Activated CD8-positive, alpha-beta T cell treated with anti-CD3 and anti-CD28 coated beads, Interleukin-2, amount 10 ng/mL, durations not matched to agents 7 days and 5 days (primary cell): Measurements from ENCODE around the gene DMRT1. TPM values are rescaled to one million over a fixed set of nuclear protein-coding genes. Genes with fewer than 3 reads are reported as not detected.

ENCODE experiments used
- ATAC-seq: fragments of 150-1000 bp; cut with Tn5 transposase; one replicate; pipeline ENCODE4 v1.10.0; 2021; ENCODE audit warnings: moderate library complexity
- CTCF ChIA-PET: fragments of 350-600 bp; sonication (Branson Sonifier 250); formaldehyde crosslinking; loops from one replicate; lab custom pipeline; 2021; ENCODE audit warnings: antibody characterized with exemption; lab: Charles Lee
- POLR2A ChIA-PET: fragments of 350-600 bp; sonication (Branson Sonifier 250); formaldehyde crosslinking; loops from one replicate; lab custom pipeline; 2021; ENCODE audit warnings: antibody characterized with exemption; lab: Charles Lee
- DNase-seq: peaks from one replicate; pipeline ENCODE4 v3.0.0-alpha.2; 2020
- H3K27ac Mint-ChIP-seq: one replicate; pipeline ENCODE4 v1.8.0; 2021; ENCODE audit warnings: mild to moderate bottlenecking, mixed read lengths
- H3K27me3 Mint-ChIP-seq: one replicate; pipeline ENCODE4 v1.8.0; 2021; ENCODE audit warnings: low read depth, mixed read lengths
- H3K36me3 Mint-ChIP-seq: one replicate; pipeline ENCODE4 v1.8.0; 2021; ENCODE audit warnings: low read depth, mixed read lengths
- H3K4me1 Mint-ChIP-seq: one replicate; pipeline ENCODE4 v1.8.0; 2021; ENCODE audit warnings: low read depth, mixed read lengths
- H3K4me3 Mint-ChIP-seq: one replicate; pipeline ENCODE4 v1.8.0; 2021; ENCODE audit warnings: mild to moderate bottlenecking, mixed read lengths
- H3K9me3 Mint-ChIP-seq: one replicate; pipeline ENCODE4 v1.8.0; 2022; ENCODE audit warnings: mixed read lengths; ENCODE audit not compliant: insufficient read depth
- total RNA-seq, 2 experiments: library from RNA; stranded (reverse); gene quantifications; one replicate each; pipeline ENCODE4 v1.2.3, GENCODE V29; 2021

DMRT1 gene
- total RNA-seq, 2 experiments from 2014 or later: not detected

DNA sequence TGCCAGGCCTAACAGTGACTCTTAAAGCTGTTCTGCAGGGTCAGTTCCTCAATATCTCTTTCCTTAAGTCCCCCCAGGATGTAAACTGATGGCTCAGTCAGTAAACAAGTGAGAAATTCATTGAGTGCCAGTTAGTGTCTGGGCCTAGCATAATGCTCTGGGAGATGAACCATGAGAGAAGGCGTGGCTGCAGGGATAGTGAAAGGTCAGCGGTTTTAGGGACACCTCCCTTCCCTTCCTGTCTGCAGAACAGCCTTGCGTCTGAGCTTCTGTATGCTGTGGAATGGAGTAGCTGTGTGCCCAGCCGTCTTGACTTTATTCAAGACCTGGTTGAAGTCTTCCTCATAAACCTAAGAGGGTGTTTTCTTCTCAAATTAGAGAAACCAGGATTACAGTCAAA lies 88.2 kb downstream of the DMRT1 start:
- CTCF ChIA-PET: interaction anchor here (0.8 kb wide), 1 partner anchor 36 kb away, joined by 3 read pairs; no protein-coding TSS in a partner anchor
- POLR2A ChIA-PET: no interaction called here

DNA sequence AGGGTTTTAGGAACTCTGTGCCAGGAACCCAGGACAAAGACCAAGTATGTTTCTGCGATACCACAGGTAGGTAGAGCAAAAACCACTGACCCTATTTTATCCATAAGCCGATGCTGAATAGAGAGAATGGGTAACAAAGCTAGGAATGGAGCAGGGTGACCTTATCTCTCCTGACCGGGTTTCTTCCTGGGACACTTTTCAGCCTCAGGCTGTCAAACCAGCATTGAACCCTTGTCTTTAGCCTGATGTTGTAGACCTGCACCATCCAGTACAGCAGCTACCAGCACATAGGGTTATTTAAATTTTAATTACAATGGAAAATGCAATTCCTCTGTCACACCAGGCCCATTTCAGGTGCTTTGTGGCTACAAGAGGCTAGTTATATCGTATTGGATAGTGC lies 91.9 kb downstream of the DMRT1 start:
- H3K27me3 Mint-ChIP-seq: peaks cover 25% of the 10 kb centered on the region
- POLR2A ChIA-PET: no interaction called here
- no peak overlapping the region for H3K4me3 Mint-ChIP-seq
- DNase-seq (no peak), ATAC-seq (no peak)
- CTCF ChIA-PET: no interaction called here
- no peaks in the 10 kb centered on the region for H3K4me1 Mint-ChIP-seq
- no peaks in the 10 kb centered on the region for H3K36me3 Mint-ChIP-seq
- no peak overlapping the region for H3K27ac Mint-ChIP-seq
- no peaks in the 10 kb centered on the region for H3K9me3 Mint-ChIP-seq

More for the DNA sequence above, 88.2 kb downstream of the DMRT1 start:
- H3K27me3 Mint-ChIP-seq: peaks cover 16% of the 10 kb centered on the region
- DNase-seq (no peak), ATAC-seq (no peak)
- H3K36me3 Mint-ChIP-seq: no peaks in the 10 kb centered on the region
- no peak overlapping the region for H3K27ac Mint-ChIP-seq
- H3K4me1 Mint-ChIP-seq: no peaks in the 10 kb centered on the region
- H3K4me3 Mint-ChIP-seq: no peak overlapping the region
- no peaks in the 10 kb centered on the region for H3K9me3 Mint-ChIP-seq

DNA sequence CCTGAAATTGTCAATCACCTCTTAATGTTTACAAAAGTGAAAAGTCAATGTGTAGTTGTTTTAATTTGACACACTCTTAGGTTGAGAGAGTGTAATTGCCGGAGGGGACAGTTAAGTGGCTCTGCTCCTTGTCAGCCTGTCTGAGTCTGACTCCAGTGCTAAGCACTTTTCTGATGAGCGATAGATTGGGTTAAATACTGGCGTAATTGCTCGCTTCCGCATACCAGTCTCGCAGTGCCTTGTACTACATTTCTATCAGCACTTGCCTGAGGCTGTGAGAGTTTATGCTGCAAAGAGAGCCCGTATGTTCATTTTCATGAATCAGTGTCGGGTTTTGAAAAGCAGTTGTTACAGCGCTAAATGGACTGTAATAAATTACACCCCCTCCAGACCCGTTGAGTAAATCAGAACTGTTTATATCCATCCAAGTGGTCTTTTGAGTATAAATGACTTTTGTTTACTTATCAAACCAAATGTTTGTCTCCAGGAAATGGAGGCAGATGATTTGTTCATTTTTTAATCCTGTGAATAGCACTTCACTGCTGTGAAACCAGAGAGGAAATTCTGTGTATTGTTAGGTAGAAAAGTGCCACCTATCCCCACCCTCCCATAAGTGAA lies 94.0 kb downstream of the DMRT1 start:
- Mint-ChIP-seq H3K27me3 (peaks cover 31% of the 10 kb centered on the region), H3K4me1 (no peaks in the 10 kb centered on the region), H3K9me3 (no peaks in the 10 kb centered on the region), H3K27ac (no peak overlapping the region), H3K36me3 (no peaks in the 10 kb centered on the region), H3K4me3 (no peak overlapping the region)
- DNase-seq (no peak), ATAC-seq (no peak)
- POLR2A ChIA-PET: no interaction called here
- CTCF ChIA-PET: no interaction called here

DNA sequence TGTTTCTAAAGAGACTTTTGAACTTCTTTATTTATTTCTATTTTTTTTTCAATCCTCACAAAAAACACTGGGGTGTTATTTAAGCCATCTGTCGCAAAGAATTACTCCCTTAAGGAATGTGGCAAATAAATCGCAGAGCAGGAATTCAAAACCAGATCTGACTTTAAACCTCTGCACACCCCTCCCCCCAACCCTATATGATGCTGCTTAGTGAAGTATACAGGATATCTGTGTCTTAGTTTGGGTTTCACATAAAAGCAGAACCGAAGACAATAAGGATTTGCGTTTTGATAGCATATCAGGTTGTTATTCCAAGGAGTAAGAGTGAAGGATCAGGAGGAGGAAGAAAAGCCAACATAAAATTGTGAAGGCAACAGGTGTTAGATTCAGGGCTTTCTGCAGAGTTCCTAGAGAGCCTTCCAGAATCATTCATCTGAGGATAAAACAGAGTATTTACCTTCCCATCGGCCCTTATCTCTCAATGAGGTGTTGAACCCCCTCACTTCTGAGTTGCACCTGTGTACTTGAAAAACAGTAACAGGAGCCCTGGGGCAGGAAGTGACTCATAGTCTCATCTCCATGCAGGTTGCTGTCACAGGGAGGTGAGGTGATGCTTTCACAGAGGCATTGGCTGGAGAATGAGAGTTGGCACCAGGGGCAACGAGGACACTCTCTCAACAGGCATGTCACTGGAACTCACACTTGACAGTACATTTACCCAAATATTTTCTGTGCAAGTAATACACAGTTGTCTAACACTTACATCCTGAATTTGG lies 101.5 kb downstream of the DMRT1 start:
- no peaks in the 10 kb centered on the region for H3K36me3 Mint-ChIP-seq
- H3K27me3 Mint-ChIP-seq: peaks cover 15% of the 10 kb centered on the region
- no peak overlapping the region for H3K27ac Mint-ChIP-seq
- H3K4me1 Mint-ChIP-seq: no peaks in the 10 kb centered on the region
- CTCF ChIA-PET: no interaction called here
- ATAC-seq: no peak
- no peak overlapping the region for H3K4me3 Mint-ChIP-seq
- no peak for DNase-seq
- H3K9me3 Mint-ChIP-seq: no peaks in the 10 kb centered on the region
- POLR2A ChIA-PET: no interaction called here

DNA sequence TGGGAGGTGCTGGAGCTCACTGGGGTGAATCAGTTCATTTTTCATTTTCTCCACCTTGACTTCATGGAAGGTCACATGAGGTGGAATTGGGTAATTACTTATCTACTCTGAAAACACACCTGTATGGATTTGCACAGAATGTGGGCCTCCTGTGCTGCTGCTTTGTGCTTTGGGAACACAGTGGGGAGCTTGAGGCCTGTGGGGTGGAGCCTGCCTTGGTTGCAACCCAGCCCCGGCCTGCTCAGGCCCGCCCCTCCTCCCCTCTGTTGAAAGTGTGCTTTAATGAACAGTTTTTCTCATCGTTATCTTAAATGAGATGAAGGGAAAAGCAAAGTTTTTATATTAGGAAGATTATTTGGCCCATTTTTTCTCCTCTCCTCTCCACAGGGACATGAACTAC lies 106.5 kb downstream of the DMRT1 start:
- Mint-ChIP-seq H3K27me3 (peaks cover 11% of the 10 kb centered on the region), H3K27ac (no peak overlapping the region), H3K4me1 (no peaks in the 10 kb centered on the region), H3K9me3 (no peaks in the 10 kb centered on the region), H3K36me3 (no peaks in the 10 kb centered on the region), H3K4me3 (no peak overlapping the region)
- ATAC-seq: no peak
- no peak for DNase-seq
- POLR2A ChIA-PET: no interaction called here
- CTCF ChIA-PET: interaction anchor here (1.6 kb wide), 1 partner anchor 21 kb away, joined by 3 read pairs; no protein-coding TSS in a partner anchor

DNA sequence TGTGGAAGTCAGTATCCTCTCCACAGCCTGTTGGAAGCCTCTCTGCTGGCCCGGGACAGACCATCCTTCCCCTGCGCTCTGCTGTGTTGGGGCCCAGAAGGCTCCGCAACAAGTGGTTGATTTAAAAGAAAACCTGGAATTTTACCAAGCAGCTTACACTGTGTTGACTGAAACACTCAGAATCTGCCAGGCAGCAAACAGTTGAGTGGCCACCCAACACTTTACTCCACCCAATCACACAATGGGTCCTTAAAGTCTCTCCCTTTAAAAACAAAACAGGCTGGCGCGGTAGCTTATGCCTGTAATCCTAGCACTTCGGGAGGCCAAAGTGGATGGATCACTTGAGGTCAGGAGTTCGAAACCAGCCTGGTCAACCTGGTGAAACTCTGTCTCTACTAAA lies 107.0 kb downstream of the DMRT1 start:
- Mint-ChIP-seq H3K27me3 (peaks cover 12% of the 10 kb centered on the region), H3K9me3 (no peaks in the 10 kb centered on the region)

DNA sequence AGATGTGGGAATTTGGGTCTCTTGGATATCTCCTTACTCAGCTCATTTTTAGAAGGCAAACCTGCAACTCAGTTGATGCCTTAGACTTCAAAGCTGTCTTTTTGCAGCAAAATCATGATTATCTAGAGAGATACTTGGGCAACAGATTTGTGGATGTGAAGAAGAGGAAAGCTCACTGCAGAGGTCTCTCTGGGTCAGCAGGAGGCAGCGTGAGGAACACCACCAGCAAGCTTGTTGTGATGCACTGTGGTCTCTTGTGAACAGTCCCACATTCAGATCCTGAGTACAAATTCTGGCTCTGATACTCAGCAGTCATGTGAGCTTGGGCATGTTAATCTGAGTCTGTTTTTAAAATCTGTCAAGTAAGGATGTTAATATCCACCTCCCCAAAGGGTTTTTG lies 108.6 kb downstream of the DMRT1 start:
- ChIA-PET POLR2A (no interaction called here), CTCF (interaction anchor here (1.3 to 1.7 kb wide), 2 partner anchors 22 to 55 kb away, joined by 4 read pairs; no protein-coding TSS in a partner anchor)
- Mint-ChIP-seq H3K4me3 (no peak overlapping the region), H3K9me3 (no peaks in the 10 kb centered on the region), H3K27me3 (peaks cover 12% of the 10 kb centered on the region), H3K27ac (no peak overlapping the region), H3K36me3 (no peaks in the 10 kb centered on the region), H3K4me1 (no peaks in the 10 kb centered on the region)
- DNase-seq (no peak), ATAC-seq (no peak)

More for the DNA sequence above, 107.0 kb downstream of the DMRT1 start:
- DNase-seq (no peak), ATAC-seq (no peak)
- Mint-ChIP-seq H3K4me3 (no peak overlapping the region), H3K4me1 (no peaks in the 10 kb centered on the region), H3K36me3 (no peaks in the 10 kb centered on the region), H3K27ac (no peak overlapping the region)
- ChIA-PET CTCF (no interaction called here), POLR2A (no interaction called here)

DNA sequence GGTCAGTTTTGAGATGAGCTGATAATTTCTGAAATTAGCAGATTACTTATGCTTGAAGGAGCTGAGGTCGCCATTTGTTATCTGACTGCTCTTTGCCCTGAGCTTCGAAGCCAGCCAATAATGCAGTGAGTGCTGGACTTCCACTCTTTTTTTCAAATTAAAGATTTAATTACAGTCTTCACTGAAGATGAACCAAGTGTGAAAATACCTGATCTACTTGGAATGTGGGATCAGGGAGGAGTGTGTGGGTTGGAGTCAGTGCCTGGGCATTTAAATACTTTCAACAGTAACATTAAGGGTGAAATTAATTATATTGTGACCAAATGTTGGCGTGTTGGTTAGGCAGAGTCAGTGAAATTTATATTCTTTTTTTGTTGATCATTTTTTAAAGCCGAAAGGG lies 111.0 kb downstream of the DMRT1 start:
- no peak overlapping the region for H3K27ac Mint-ChIP-seq
- peaks cover 12% of the 10 kb centered on the region for H3K27me3 Mint-ChIP-seq
- H3K4me3 Mint-ChIP-seq: no peak overlapping the region
- H3K4me1 Mint-ChIP-seq: no peaks in the 10 kb centered on the region
- no peak for ATAC-seq
- DNase-seq: no peak
- CTCF ChIA-PET: no interaction called here
- H3K9me3 Mint-ChIP-seq: no peaks in the 10 kb centered on the region
- no peaks in the 10 kb centered on the region for H3K36me3 Mint-ChIP-seq
- POLR2A ChIA-PET: no interaction called here

DNA sequence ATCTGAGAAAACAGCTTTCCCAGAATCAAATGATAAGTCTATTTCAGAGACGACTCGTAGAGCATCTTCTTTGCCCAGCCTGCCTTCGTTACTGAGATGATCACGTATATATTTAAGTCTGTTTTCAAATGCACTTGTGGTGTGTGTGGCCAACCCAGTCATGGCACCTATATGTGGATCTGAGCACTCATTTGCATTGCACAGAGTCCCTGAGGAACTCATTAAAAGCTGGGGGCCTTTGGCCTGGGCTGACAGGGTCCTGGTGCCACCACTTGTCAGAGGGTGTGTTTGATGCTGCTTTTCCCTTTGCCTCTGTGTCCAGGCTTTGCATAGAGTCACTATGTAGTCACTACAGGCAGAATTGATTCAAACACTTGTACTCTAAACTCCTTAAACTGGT lies 117.6 kb downstream of the DMRT1 start:
- no peak for ATAC-seq
- DNase-seq: no peak
- Mint-ChIP-seq H3K27ac (no peak overlapping the region), H3K9me3 (no peaks in the 10 kb centered on the region), H3K4me1 (no peaks in the 10 kb centered on the region), H3K36me3 (no peaks in the 10 kb centered on the region), H3K27me3 (peaks cover 17% of the 10 kb centered on the region), H3K4me3 (no peak overlapping the region)
- ChIA-PET CTCF (no interaction called here), POLR2A (no interaction called here)

DNA sequence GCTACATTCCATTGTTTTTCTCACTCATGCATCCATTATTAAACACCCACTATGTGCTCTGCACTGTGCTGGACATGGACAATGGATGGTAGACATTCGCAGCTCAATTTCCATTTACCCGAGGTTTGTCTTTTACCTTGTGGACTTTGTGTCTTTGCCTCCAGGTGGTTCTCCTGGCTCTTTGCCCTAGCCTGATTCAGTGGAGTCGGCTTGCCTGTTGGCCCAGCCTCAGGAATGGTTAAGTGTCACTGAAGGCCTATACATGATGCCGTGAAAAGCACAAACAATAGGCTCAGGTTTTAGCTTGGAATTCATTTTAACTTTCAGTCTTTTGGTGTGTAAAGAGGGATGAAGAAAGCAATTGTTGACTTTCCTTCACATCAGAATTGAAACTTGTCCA lies 118.4 kb downstream of the DMRT1 start:
- no peak for ATAC-seq
- Mint-ChIP-seq H3K27me3 (peaks cover 25% of the 10 kb centered on the region), H3K27ac (no peak overlapping the region), H3K36me3 (no peaks in the 10 kb centered on the region), H3K9me3 (no peaks in the 10 kb centered on the region), H3K4me3 (no peak overlapping the region), H3K4me1 (no peaks in the 10 kb centered on the region)
- no peak for DNase-seq
- ChIA-PET CTCF (no interaction called here), POLR2A (no interaction called here)

DNA sequence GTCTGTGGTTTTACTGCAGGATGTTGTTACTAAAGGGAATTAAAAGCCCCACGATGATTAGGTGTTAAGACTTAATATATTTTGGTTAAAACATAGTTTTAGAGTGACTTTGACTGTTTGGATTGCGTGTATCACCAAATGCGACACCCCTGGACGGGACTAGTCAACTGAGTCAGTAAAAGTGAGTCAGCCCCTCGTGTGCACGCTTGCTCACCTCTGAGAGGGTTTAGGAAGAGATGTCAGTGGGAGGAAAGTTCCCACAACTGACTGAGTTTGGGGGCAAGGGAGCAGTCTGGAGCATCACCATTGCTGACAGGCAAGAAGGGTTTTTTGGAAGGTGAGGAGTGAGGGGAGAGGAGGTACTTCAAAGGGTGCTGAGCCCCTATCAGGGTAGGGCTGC lies 120.5 kb downstream of the DMRT1 start:
- Mint-ChIP-seq H3K27me3 (peaks cover 41% of the 10 kb centered on the region), H3K4me1 (no peaks in the 10 kb centered on the region), H3K27ac (no peak overlapping the region), H3K4me3 (no peak overlapping the region), H3K36me3 (no peaks in the 10 kb centered on the region), H3K9me3 (no peaks in the 10 kb centered on the region)
- ATAC-seq: no peak
- ChIA-PET POLR2A (no interaction called here), CTCF (no interaction called here)
- no peak for DNase-seq

DNA sequence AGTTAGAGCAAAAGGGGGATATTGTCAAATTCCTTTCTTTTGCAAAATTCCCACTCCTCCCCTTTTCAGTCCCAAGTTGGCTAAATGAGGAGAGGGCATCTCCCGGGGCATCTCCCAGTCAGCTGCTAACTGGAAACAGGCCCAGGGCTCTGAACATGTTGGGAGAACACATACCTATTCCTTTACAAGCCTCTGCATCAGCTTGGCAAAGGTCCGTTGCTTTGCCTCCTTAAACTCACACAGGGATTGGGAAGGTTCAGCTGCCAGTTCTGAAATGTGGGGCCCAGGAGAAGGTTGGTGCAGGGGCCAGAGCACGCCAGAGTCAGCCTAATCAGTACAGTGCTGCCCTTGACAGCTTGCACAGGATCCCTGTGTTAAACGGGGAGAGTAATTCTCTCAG lies 124.0 kb downstream of the DMRT1 start:
- ATAC-seq (no peak), DNase-seq (no peak)
- CTCF ChIA-PET: interaction anchor here (1.1 to 1.5 kb wide), 3 partner anchors 11 to 44 kb away, joined by 3 to 4 read pairs (median 3); partner anchors contain the start of gene DMRT3
- Mint-ChIP-seq H3K27ac (no peak overlapping the region), H3K4me3 (no peak overlapping the region), H3K36me3 (peaks cover 6% of the 10 kb centered on the region), H3K27me3 (peaks cover 70% of the 10 kb centered on the region), H3K9me3 (no peaks in the 10 kb centered on the region), H3K4me1 (peaks cover 5% of the 10 kb centered on the region)
- POLR2A ChIA-PET: no interaction called here
